Sigmoid colon (tissue), 4 donors: ENCODE measurements around the gene DZANK1.
"Not testable (repeated sequence)": the region's sequence is repeated elsewhere in the genome, so short reads cannot be mapped to it uniquely, and the experiment has no call there.

Experiments used
- EP300 ChIP-seq, 4 donors: sonication (generic); formaldehyde crosslinking; IDR thresholded peaks; one replicate each; pipeline ENCODE4 v1.6.1; 2017; ENCODE audit warnings: antibody characterized with exemption in 4 of 4
- POLR2A ChIP-seq, 2 donors: fragments of 450-650 bp; IDR thresholded peaks; one replicate each; pipeline ENCODE4 v1.6.1; 2016; ENCODE audit warnings: antibody characterized with exemption in 2 of 2, mild to moderate bottlenecking in 2 of 2, moderate library complexity in 2 of 2
- TF ChIP-seq, protein P1 (sequence below), 4 experiments: fragments of 450-650 bp in 3 of 4; fragments of 200-600 bp in 1 of 4; IDR thresholded peaks; one replicate each; pipeline ENCODE4 v1.5.1; 2016 to 2019; ENCODE audit warnings: antibody characterized with exemption in 4 of 4, mild to moderate bottlenecking in 3 of 4, moderate library complexity in 2 of 4

DNA sequence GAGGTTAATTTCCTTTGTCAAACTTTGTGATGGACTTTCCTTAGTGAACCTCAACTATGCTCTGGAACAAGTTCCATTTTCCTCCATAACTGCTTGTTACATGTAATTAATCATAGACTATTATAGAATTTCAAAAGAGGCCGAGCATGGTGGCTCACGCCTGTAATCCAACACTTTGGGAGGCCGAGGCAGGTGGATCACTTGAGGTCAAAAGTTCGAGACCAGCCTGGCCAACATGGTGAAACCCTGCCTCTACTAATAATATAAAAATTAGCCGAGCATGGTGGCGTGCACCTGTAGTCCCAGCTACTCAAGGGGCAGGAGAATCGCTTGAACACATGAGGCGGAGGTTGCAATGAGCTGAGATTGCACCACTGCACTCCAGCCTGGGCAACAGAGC lies 68.1 kb downstream of the DZANK1 start:
- TF ChIP-seq, protein P1, sequence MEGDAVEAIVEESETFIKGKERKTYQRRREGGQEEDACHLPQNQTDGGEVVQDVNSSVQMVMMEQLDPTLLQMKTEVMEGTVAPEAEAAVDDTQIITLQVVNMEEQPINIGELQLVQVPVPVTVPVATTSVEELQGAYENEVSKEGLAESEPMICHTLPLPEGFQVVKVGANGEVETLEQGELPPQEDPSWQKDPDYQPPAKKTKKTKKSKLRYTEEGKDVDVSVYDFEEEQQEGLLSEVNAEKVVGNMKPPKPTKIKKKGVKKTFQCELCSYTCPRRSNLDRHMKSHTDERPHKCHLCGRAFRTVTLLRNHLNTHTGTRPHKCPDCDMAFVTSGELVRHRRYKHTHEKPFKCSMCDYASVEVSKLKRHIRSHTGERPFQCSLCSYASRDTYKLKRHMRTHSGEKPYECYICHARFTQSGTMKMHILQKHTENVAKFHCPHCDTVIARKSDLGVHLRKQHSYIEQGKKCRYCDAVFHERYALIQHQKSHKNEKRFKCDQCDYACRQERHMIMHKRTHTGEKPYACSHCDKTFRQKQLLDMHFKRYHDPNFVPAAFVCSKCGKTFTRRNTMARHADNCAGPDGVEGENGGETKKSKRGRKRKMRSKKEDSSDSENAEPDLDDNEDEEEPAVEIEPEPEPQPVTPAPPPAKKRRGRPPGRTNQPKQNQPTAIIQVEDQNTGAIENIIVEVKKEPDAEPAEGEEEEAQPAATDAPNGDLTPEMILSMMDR (IDR thresholded peaks at IDR 0.05) = not testable (repeated sequence)
- TF ChIP-seq EP300, POLR2A (IDR thresholded peaks at IDR 0.05): not testable (repeated sequence)
